ENCODE measurements around the gene DGKD.

- no peak for TF ChIP-seq EZH2 (optimal IDR thresholded peaks at IDR 0.05; ENCODE audit: low read depth, low read length)
- TF ChIP-seq, protein P1, sequence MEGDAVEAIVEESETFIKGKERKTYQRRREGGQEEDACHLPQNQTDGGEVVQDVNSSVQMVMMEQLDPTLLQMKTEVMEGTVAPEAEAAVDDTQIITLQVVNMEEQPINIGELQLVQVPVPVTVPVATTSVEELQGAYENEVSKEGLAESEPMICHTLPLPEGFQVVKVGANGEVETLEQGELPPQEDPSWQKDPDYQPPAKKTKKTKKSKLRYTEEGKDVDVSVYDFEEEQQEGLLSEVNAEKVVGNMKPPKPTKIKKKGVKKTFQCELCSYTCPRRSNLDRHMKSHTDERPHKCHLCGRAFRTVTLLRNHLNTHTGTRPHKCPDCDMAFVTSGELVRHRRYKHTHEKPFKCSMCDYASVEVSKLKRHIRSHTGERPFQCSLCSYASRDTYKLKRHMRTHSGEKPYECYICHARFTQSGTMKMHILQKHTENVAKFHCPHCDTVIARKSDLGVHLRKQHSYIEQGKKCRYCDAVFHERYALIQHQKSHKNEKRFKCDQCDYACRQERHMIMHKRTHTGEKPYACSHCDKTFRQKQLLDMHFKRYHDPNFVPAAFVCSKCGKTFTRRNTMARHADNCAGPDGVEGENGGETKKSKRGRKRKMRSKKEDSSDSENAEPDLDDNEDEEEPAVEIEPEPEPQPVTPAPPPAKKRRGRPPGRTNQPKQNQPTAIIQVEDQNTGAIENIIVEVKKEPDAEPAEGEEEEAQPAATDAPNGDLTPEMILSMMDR (IDR thresholded peaks at IDR 0.05; ENCODE audit: low read length): no peak
- no peak for TF ChIP-seq EZH2phosphoT487 (IDR thresholded peaks at IDR 0.05; ENCODE audit: low read length)
Observed at GRCh38 chr2:233490831-233491230, 136.5 kb downstream of the DGKD start.

Measured in MM.1S (cell line).